ENCODE data around the gene LGALS16.

The LGALS16 gene

DNA sequence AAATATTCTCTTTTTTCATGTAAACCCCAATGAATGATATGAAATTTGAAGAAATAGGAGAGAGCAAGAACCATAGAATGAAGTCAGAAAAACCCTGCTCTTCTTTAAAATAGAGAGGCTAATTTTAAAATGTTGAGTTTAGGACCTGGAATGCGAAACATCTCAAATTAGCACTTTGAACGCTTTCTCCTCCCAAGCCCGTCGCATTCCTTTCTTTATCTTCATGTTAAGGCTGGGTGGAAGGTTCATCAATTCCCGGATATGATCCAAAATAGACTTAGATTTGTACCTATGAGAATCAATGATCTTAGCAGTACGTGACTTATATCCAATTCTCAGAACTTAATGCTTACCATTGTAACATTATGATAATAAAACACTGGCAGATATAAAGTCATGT lies 24.1 kb upstream of the LGALS16 start:
- TF ChIP-seq, protein P1, sequence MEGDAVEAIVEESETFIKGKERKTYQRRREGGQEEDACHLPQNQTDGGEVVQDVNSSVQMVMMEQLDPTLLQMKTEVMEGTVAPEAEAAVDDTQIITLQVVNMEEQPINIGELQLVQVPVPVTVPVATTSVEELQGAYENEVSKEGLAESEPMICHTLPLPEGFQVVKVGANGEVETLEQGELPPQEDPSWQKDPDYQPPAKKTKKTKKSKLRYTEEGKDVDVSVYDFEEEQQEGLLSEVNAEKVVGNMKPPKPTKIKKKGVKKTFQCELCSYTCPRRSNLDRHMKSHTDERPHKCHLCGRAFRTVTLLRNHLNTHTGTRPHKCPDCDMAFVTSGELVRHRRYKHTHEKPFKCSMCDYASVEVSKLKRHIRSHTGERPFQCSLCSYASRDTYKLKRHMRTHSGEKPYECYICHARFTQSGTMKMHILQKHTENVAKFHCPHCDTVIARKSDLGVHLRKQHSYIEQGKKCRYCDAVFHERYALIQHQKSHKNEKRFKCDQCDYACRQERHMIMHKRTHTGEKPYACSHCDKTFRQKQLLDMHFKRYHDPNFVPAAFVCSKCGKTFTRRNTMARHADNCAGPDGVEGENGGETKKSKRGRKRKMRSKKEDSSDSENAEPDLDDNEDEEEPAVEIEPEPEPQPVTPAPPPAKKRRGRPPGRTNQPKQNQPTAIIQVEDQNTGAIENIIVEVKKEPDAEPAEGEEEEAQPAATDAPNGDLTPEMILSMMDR (IDR thresholded peaks at IDR 0.05; ENCODE audit: low read depth, low read length), result no peak
- H3K4me3 ChIP-seq (ENCODE audit: low read depth, low read length), result no peak overlapping the region

DNA sequence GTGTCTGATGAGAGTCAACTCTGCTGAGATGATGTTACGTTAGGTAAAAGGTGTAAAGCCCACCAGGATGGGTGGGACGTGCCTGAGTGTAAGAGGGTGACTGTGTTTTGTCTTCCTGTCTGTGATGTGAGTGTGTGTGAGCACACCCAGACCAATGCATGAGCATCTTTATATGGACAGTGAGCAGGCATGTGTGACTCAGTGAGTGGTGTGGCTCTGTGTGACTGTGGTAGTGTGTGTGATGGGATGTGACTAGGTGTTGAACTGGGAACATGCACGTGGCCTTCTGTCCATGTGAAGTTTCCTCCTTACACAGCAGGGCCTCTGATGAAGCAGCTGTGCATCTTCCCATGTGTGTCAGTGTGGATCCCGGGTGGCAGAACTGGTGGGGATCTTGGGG lies 17.8 kb upstream of the LGALS16 start:
- TF ChIP-seq, protein P1 (IDR thresholded peaks at IDR 0.05; ENCODE audit: low read depth, low read length), result no peak
- no peak overlapping the region for H3K4me3 ChIP-seq (ENCODE audit: low read depth, low read length)

DNA sequence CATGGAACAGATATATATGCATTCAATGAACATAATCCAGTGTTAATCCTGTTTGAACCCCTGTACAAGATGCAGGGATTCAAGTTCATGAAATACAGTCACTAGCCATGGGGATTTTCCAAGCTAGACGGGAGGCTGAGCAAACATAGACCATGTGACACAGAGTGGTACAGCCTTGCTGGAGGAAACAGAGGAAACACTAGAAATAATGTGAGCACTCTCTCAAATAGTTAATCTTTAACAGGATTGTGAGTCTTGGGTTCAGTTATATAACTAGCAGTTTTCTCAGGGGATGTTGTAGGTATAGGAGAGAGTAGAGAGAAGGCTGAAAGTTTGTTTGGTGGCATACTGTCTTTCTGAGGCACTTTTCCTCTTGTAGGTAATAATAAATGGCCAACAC lies 13.9 kb upstream of the LGALS16 start:
- no peak overlapping the region for H3K4me3 ChIP-seq (ENCODE audit: low read depth, low read length)
- TF ChIP-seq, protein P1 (IDR thresholded peaks at IDR 0.05; ENCODE audit: low read depth, low read length), result no peak

DNA sequence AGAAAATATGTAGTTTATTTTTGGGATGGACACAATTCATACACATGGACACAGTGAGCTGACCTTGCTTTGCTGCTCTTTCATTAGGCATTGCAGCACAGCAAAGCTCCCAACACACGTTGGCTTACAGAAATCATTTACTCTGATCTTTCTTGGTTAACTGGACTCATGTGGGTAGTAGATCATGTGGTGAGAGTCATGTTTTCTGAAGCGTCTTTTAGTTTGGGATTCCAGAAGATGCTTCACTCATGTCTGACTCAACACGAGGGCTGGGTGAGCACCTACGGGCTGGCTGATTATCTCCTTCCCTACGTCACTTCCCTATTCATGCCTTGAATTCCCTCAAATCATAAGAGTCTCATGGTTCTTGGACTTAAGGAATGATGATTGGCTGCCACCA lies 12.1 kb upstream of the LGALS16 start:
- no peak overlapping the region for H3K4me3 ChIP-seq (ENCODE audit: low read depth, low read length)
- TF ChIP-seq, protein P1 (IDR thresholded peaks at IDR 0.05; ENCODE audit: low read depth, low read length), result no peak

DNA sequence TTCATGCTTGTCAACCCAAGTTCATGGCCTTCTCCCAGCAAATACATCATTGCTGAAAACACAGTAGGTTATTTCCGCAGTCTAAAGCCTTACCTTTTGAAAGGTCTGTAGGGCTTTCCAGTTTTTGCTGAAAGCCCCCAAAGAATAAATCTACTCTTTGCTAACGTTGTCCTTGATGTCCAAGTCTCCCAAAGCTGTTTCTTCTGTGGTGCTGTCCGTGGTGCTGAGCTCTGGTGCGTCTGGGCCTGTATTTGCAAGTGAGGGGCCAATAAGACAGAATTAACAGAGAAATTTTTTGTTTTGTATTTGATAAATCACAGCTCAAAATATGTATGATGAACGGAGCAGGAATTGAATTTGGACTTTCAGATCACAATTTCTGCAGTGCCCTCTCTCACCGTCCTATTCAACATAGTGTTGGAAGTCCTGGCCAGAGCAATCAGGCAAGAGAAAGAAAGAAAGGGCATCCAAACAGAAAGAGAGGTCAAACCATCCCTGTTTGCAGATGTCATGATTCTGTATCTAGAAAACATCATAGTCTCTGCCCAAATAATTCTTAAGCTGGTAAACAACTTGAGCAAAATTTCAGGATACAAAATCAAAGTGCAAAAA lies 9.8 kb upstream of the LGALS16 start:
- no peak overlapping the region for H3K4me3 ChIP-seq (ENCODE audit: low read depth, low read length)
- TF ChIP-seq, protein P1 (IDR thresholded peaks at IDR 0.05; ENCODE audit: low read depth, low read length), result no peak

DNA sequence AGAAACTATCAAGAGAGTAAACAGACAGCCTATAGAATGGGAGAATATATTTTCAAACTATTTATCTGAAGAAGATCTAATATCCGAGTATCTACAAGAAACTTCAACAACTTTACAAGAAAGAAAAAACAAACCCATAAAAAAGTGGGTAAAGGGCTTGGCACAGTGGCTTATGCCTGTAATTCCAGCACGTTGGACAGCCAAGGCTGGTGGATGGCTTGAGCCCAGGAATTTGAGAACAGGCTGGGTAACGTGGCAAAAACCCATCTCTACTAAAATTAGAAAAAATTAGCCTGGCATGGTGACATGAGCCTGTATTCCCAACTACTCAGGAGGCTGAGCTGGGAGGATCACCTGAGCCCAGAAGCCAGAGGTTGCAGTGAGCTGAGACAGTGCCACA lies 7.8 kb upstream of the LGALS16 start:
- H3K4me3 ChIP-seq (ENCODE audit: low read depth, low read length), result no peak overlapping the region
- TF ChIP-seq, protein P1 (IDR thresholded peaks at IDR 0.05; ENCODE audit: low read depth, low read length), result no peak

DNA sequence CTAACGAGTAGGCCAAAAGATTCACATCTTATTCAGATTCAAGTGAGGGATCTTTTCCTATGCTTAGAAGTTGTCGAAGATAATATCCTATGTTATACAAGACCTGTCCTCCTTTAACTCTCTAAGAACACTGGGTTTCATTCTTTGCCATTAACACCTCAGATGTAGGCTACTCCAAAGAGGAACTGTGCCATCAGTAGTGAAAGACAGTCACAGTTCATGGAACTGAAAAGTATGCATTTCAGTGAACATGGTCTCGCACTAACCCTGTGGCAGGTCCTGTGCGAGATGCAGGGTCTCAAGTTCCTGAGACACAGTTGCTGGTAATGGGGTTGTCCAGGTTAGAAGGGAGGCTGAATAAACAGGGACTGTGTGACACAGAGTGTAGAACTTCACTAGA lies 4.1 kb downstream of the LGALS16 start:
- H3K4me3 ChIP-seq (ENCODE audit: low read depth, low read length), result no peak overlapping the region
- TF ChIP-seq, protein P1 (IDR thresholded peaks at IDR 0.05; ENCODE audit: low read depth, low read length), result no peak
